ENCODE results near the gene DENND4A. TPM values are rescaled to one million over a fixed set of nuclear protein-coding genes. Genes with fewer than 3 reads are reported as not detected.
A peak's percentile ranks its signal among the peaks of the same experiment; 100 is the strongest.
"Not testable (repeated sequence)": the region's sequence is repeated elsewhere in the genome, so short reads cannot be mapped to it uniquely, and the experiment has no call there.

Gene DENND4A
- total RNA-seq, 1 experiment from 2014 or later = 15.6 TPM

DNA sequence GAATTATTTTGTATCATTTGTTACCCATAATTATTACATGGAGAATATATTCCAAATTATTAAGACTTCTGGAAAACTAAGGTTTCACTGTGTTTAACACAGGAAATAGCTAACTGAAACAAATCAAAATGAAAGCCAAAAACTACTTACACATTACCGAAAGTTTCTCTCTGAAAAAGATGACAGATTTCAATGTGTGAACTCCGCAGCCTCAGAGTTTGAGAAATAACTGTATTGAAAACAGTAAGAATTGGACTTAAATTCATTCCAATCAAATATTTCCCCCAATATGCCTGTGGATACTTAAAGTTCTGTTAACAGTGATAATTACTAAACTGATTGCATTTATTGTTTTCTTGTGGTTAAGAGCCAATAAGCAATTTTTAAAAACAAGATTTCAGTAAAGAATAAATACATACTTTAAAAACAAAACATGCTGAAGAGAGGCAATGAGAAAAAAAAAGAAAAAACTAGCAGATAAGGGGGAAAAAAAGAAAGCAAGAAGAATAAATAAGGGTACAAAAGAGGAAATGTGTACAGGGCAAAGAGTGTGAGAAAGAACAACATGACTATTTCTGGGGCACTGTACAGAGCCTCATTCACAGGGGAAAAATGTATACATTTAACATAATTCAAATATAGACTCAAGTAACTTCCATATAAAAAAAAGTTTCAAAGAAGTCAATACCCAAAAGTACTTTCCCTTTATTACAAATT lies 30.7 kb downstream of the DENND4A start:
- DNase-seq (ENCODE audit: extremely low read depth, low read depth) = no peak

DNA sequence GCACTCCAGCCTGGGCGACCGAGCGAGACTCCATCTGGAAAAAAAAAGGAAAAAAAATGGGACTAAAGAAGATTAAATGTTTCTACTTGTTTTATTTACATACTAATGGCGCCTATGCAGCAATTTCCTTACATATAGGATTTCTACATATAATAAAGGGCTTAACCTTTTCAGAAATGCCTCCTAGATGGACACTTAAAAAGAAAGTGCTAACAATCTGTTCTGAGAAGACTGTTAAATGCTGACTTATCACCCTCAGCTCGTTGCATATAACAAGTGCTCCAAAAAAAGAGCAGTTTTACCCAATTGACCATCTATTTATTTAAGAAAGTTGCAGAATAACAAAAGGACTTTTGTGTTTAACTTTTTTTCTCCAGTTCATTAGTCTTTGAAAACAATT lies 32.7 kb downstream of the DENND4A start:
- no peak for DNase-seq (ENCODE audit: extremely low read depth, low read depth)

DNA sequence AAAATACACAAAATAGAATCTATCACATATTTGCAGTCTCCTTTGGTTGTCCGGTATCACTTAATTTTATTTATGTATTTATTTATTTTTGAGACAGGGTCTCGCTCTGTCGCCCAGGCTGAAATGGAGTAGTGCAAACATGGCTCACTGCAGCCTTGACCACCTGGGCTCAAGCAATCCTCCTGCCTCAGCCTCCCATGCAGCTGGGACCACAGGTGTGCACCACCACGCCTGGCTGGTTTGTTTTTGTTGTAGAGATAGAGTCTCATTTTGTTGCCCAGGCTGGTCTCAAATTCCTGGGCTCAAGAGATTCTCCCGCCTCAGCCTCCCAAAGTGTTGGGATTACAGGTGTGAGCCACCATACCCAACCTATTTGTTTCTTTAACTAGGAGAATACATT lies 33.9 kb downstream of the DENND4A start:
- no peak for DNase-seq (ENCODE audit: extremely low read depth, low read depth)

DNA sequence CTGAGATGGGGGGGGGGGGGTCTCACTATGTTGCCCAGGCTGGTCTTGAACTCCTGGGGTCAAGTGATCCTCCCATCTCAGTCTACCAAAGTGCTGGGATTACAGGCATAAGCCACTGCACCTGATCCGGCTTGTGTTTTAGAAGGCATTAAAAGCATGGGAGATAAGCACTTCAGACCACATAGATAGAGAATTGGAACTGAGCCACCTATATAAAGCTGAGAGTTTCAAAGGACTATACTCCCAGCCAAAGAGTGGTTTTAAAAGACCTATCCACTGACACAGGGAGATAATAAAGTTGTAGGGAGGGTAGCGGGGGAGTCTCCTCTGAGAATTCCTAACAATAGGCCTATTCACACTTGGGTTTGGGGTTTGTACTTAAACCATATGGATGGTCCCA lies 34.8 kb downstream of the DENND4A start:
- DNase-seq (ENCODE audit: extremely low read depth, low read depth) = no peak

DNA sequence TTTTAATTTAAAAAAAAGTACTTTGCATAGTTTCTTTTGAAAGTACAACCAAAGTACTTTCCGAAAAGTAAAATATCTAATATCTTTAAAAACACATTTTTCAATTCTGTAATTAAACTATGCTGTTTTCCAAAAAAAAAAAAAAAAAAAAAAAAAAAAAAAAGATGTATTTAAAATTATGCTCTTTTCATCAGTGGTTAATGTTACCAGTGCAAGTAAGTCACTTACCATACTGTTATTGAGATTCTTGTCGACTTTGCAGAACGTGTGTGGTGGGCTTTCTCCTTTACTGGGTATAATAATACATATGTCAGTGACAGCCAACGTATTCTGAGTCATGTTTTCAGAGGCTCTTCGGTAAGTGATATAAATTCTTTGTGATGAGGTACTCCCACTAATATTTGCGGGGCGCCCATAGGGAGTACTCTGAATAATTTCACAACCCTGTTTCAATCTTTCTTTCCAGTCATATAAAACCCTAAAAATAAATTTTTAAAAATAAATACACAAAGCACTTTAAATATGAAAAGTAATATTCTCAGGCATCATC lies 39.9 kb downstream of the DENND4A start:
- DNase-seq (ENCODE audit: extremely low read depth, low read depth) = no peak

DNA sequence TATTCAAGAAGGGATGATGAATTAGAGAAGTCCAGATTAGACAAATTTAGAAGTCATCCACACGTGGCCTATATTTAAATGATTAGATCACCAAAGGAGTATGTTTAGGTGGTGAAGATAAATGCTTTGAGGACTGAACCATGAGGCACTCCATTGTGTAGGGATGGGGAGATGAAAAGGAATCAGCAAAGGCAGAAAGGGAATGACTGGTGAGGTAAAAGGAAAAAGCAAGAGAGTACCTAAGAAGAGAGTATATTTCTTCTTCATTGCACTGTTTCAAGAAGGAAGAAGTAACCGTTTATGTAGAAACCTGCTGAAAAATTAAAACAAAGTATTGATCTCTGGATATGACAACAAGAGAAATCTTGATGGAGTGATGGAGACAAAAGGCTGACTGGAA lies 40.7 kb downstream of the DENND4A start:
- DNase-seq (ENCODE audit: extremely low read depth, low read depth) = no peak

DNA sequence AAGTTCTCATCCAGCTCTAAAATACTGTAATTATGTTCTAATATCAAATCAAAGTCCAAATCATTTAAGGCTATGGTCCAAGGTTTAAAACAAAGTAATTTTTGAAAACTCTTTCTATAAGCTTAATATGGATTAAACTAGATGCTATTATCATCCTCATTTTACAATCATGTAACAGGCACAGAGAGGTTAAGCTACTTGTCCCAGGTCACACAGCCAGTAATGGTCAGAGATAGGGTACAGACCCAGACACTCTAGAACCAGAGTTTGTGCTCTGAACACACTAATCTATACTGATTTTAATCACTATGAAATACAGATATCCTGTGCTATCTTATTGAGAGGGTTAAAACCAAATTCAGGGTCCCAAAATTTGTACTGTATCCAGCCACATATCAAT lies 44.8 kb downstream of the DENND4A start:
- no peak for DNase-seq (ENCODE audit: extremely low read depth, low read depth)

DNA sequence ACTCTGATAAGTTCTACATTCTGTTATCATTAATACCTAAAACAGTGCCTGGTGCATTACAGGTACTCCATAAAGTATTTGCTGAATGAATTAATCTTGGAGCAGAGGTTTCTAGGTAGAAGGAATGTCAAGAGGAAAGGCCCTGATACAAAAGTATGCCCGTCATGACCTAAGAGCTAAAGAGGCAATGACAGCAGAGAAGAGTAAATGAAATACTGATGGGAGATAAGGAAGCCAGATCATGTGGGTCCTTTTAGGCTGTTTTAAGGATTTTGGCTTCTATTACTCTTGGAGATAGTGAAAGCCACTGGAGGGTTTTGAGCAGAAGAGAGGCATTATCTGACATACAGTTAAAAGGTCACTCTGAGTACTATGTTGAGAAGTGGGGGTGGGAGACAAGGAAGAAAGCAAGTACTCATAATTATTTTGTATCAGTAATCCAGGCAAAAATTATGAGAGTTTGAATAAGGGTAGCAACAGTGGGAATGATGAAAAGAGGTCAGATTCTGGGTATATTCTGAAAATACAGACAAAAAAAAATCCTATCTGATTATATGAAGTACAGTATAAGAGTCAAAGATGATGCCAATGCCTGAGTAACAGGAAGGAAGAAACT lies 48.3 kb downstream of the DENND4A start:
- DNase-seq (ENCODE audit: extremely low read depth, low read depth) = no peak

DNA sequence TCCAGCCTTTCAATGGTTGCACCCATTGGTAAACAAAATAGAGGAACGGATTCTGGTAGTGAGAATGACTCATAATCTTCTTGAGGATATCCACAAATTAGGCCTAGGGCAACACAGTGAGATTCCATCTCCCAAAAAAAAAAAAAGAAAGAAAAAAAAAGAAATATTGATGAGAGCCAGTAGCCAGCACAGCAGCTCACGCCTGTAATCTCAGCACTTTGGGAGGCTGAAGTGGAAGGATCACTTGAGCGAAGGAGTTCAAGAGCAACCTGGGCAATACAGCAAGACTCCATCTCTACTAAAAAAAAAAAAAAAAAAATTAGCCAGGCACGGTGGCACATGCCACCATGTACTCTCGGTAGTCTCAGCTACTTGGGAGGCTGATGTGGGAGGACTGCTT lies 51.9 kb downstream of the DENND4A start:
- no peak for DNase-seq (ENCODE audit: extremely low read depth, low read depth)

DNA sequence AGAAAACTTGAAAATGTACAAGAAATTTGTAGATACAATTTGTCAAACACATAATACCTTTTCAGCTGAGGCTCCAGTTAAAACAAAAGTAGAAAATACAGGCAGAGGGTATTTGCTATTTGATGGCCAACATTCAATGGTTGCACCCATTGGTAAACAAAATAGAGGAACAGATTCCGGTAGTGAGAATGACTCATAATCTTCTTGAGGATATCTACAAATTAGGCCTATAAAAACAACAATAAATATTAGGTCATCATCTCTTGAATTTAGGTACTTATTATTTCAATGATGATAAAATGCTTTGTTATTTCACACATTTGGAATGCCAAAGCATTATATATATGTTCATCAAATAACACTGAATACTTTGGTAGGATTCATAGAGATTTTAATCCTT lies 53.4 kb downstream of the DENND4A start:
- DNase-seq (ENCODE audit: extremely low read depth, low read depth) = no peak

DNA sequence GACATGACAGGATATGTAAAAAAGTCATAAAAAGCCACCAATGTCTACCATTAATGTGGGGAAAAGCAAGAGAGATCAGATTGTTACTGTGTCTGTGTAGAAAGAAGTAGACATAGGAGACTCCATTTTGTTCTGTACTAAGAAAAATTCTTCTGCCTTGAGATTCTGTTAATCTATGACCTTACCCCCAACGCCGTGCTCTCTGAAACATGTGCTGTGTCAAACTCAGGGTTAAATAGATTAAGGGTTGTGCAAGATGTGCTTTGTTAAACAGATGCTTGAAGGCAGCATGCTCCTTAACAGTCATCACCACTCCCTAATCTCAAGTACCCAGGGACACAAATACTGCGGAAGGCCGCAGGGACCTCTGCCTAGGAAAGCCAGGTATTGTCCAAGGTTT lies 58.5 kb downstream of the DENND4A start:
- not testable (repeated sequence) for DNase-seq (ENCODE audit: extremely low read depth, low read depth)

DNA sequence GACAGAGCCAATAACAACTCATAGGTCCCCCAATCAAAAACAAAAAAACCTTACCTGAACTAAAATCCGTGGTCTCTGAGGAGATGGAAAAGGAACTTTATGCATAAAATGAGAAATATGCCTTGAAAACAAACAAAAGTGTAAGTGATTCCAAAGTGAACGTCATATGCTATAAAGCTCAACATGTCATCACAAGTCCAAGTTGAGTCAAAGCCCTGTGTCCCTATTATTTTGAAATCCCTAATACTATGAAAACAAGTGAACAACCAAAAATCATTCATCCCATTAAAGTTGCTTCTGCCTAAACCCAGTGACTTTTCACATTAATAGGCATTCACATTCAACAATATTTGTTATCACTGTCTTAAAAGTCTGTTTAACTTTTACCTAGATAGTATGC lies 59.4 kb downstream of the DENND4A start:
- no peak for DNase-seq (ENCODE audit: extremely low read depth, low read depth)

DNA sequence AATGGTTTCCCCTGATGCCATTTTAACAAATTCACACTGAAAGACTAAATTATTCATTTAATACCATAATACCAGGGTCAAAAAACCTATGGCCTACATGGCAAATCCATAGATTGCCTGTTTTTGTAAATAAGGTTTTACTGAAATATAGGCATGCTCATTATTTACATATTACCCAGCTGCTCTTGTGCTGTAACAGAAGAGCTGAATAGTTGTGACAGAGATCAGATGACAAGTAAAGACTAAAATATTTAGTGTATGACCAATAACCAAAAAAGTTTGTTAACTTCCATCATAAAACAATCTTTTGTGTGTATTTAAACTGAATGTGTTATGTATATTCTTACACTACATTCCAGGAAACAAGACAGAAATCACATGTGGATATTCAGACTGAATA lies 60.2 kb downstream of the DENND4A start:
- no peak for DNase-seq (ENCODE audit: extremely low read depth, low read depth)

DNA sequence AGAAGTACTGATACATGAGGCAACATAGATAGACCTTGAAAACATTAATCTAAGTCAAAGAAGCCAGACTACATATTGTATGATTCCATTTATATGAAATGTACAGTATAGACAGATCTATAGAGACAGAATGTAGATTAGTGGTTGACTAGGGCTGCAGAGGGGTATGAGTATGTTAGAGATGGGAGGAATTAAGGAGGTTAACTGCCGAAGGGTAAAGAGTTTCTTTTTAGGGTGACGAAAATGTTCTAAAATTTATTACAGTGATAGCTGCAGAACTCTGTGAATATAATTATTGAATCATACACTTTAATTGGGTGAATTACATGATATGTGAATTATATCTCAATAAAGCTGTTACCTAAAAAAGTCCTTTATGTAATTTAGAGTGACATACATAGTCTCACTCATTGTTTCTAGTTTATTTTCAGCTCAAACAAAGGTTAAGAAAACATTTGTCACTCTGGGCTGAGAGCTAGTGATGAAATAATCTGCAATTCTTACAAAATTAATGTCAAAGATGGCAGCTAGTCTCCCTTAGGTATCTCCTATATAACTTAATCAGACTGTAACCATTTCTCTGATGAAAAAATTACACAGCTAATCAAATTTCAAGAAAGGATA lies 61.4 kb downstream of the DENND4A start:
- DNase-seq (ENCODE audit: extremely low read depth, low read depth) = peak; percentile 75

DNA sequence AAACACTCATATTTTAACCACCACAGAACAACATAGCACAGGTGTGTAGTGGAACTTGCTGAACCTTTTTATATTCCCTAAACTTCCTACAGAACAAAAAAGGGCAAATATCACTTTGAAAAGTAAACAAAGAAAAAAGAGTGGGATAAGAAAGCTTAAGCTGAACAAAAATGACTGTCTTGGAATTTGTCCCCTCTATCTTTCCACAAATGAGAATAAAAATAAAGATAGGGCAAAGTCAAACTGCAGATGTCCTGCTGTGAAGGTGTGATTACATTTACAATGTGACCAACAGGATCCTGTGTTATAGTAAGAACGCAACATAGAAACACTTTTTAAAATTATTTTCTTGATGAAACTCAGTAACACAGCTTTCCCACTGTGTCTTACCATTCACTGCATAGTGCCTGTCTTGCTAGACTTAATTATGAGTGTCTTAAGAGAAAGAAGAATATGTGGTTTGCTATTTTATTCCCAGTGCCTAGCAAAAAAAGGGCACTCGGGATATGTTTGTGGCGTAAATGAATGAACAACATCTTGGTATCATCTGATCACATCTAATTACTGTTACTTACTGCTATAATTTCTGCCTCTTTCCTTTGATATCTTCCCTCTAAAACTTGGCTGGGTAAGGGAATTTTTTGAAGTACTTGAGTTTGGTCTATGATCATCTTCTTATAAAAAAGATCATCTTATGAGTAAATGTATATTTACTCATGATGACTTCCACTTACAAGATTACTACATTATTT lies 67.5 kb downstream of the DENND4A start:
- no peak for DNase-seq (ENCODE audit: extremely low read depth, low read depth)

DNA sequence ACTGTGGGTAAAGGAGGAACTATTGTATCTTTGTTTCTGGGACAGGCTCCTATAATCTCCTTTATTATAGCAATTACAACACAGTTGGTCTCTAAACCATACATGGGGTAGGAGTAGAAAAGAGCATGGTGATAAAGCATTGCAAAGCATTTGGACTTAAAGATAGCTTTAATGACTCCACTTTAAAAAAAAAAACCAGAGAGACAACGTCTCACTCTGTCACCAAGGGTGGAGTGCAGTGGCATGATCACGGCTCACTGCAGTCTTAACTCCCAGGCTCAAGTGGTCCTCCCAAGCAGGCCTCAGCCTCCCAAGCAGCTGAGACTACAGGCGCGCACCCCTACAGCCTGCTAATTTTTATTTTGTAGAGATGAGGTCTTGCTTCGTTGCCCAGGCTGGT lies 68.2 kb downstream of the DENND4A start:
- DNase-seq (ENCODE audit: extremely low read depth, low read depth) = no peak

DNA sequence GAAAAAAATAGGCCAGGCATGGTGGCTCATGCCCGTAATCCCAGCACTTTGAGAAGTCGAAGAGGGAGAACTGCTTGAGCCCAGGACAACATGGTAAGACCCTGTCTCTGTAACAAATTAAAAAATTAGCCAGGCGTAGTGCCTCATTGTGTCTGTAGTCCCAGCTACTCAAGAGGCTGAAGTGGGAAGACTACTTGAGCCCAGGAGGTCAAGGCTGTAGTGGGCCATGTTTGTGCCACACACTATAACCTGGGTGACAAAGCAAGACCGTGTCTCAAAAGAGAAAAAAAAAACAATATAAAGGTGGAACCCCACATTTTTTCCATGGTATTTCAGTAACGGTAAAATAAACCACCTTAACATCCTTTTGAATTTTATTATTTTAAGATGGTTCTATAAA lies 69.9 kb downstream of the DENND4A start:
- no peak for DNase-seq (ENCODE audit: extremely low read depth, low read depth)

DNA sequence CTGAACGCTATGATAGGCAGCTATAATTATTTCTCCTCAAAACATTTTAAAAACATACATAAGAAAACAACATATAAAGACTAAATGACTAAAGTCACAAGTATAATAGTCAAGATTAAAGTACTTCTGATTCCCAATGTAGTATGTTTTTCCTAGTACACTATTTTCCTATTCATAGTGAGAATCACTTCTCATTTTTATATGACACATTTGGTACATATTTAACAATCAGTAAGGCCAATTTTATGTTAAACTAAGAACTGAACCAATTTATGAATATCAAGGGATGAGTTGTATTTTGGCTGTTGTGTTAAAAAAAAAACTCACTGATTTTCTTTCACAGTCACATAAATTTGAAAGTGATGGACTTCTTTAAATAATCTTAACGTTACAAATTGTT lies 79.7 kb downstream of the DENND4A start:
- no peak for DNase-seq (ENCODE audit: extremely low read depth, low read depth)

DNA sequence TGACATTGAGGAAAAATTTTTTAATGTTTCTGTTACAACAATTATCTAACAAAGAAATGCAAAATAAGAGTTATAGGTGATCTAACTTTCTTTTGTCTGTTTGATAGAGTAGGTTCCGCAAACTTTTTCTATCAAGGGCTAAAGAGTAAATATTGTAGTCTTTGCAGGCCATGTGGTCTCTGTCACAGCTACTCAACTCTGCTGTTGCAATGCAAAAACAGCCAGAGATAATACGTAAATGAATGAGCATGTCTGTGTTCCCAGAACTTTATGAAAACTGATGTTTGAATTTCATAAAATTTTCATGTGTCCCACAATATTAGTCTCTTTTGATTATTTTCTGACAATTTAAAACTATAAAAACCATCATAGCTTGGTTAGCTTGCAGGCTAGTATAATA lies 97.0 kb downstream of the DENND4A start:
- DNase-seq (ENCODE audit: extremely low read depth, low read depth) = no peak

DNA sequence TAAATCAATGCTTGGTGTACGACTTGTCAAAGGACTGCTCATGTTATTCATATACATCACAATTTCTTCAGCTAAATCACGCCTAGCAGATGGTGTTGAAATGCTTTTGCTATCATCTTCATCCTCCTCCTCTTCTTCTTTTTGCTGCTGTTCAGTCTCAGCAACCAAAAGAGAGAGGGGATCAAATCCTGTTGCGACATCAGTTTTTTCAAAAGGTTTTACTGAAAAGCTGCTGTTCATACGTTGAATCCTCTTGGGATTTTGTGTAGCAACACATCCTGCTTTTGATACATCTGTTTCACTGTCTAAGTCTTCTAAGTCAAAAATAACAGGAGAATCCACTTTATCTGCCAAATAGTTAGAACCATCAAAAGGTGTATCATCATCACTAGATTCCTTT lies 101.3 kb downstream of the DENND4A start:
- DNase-seq (ENCODE audit: extremely low read depth, low read depth) = no peak

DNA sequence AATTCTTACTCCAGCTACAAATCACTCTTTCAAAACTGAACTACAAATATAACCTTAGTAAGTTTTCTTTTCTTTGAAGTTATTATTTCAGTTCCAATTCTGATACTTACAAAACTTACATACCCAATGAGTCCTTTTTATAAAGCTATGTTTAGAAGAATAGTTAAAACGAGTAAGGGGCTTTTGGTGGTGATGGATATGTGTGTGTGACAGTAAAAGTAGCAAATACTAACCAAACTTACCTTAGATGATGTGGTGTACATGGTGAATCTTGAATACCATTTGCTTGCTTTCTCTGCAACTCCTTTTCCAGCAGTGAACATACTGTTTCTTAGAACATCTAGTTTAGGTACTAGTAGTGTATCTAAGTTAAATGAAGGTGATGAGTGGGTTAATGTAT lies 101.9 kb downstream of the DENND4A start:
- DNase-seq (ENCODE audit: extremely low read depth, low read depth) = no peak
